Stimulated activated CD4-positive, alpha-beta T cell treated with anti-CD3 and anti-CD28 coated beads, Interleukin-2, amount 100 ng/mL, for 24 hours (primary cell): Measurements from ENCODE around the gene POC1B.
A peak's percentile ranks its signal among the peaks of the same experiment; 100 is the strongest.

ENCODE experiments used
- DNase-seq, 2 donors: peaks; one replicate each; pipeline ENCODE4 v3.0.0-alpha.2; 2020

The POC1B gene

GRCh38 chr12:89538897-89539296 is 13.1 kb upstream of the POC1B start:
- no peak for DNase-seq

- no peak for DNase-seq
These were observed 11.5 kb upstream of the POC1B start for GRCh38 chr12:89537389-89537788.

GRCh38 chr12:89529738-89530137 is 3.9 kb upstream of the POC1B start:
- no peak for DNase-seq

- DNase-seq, result no peak
These were observed 2.6 kb upstream of the POC1B start for GRCh38 chr12:89528434-89528833.

- peak; percentile 52 to 59 for DNase-seq
These were observed 483 bp downstream of the POC1B start for GRCh38 chr12:89525305-89525823.

GRCh38 chr12:89524541-89525304 is 1.1 kb downstream of the POC1B start, which contains the start of gene GALNT4:
TSS of gene GALNT4 (minus strand) at chr12:89524796. CDS start at chr12:89524549, 247 bp downstream.
- peak; percentile 74 to 75 for DNase-seq

GRCh38 chr12:89523843-89524540 is 1.9 kb downstream of the POC1B start:
- DNase-seq, result no peak

GRCh38 chr12:89523393-89523792 is 2.5 kb downstream of the POC1B start:
- DNase-seq, result no peak

GRCh38 chr12:89521364-89522223 is 4.3 kb downstream of the POC1B start:
- no peak for DNase-seq

GRCh38 chr12:89517720-89518119 is 8.1 kb downstream of the POC1B start:
- DNase-seq, result no peak

- no peak for DNase-seq
These were observed 9.2 kb downstream of the POC1B start for GRCh38 chr12:89516633-89517032.

GRCh38 chr12:89514751-89515150 is 11.1 kb downstream of the POC1B start:
- no peak for DNase-seq

GRCh38 chr12:89513544-89513943 is 12.3 kb downstream of the POC1B start:
- DNase-seq, result no peak

GRCh38 chr12:89507015-89507824 is 18.6 kb downstream of the POC1B start:
- no peak for DNase-seq

GRCh38 chr12:89506050-89506449 is 19.8 kb downstream of the POC1B start:
- no peak for DNase-seq

- no peak for DNase-seq
These were observed 21.1 kb downstream of the POC1B start for GRCh38 chr12:89504560-89505346.

- DNase-seq, result no peak
These were observed 24.1 kb downstream of the POC1B start for GRCh38 chr12:89501793-89502192.

GRCh38 chr12:89499857-89500256 is 26.0 kb downstream of the POC1B start:
- no peak for DNase-seq

GRCh38 chr12:89497467-89497866 is 28.4 kb downstream of the POC1B start:
- no peak for DNase-seq

GRCh38 chr12:89497005-89497404 is 28.8 kb downstream of the POC1B start:
- DNase-seq, result no peak
